GF-D8 (cell line): ENCODE data around the gene FIBP.

ENCODE experiments used
- DNase-seq: peaks from one replicate; lab custom pipeline; 2025; lab: John Stamatoyannopoulos, UW

FIBP gene

DNA sequence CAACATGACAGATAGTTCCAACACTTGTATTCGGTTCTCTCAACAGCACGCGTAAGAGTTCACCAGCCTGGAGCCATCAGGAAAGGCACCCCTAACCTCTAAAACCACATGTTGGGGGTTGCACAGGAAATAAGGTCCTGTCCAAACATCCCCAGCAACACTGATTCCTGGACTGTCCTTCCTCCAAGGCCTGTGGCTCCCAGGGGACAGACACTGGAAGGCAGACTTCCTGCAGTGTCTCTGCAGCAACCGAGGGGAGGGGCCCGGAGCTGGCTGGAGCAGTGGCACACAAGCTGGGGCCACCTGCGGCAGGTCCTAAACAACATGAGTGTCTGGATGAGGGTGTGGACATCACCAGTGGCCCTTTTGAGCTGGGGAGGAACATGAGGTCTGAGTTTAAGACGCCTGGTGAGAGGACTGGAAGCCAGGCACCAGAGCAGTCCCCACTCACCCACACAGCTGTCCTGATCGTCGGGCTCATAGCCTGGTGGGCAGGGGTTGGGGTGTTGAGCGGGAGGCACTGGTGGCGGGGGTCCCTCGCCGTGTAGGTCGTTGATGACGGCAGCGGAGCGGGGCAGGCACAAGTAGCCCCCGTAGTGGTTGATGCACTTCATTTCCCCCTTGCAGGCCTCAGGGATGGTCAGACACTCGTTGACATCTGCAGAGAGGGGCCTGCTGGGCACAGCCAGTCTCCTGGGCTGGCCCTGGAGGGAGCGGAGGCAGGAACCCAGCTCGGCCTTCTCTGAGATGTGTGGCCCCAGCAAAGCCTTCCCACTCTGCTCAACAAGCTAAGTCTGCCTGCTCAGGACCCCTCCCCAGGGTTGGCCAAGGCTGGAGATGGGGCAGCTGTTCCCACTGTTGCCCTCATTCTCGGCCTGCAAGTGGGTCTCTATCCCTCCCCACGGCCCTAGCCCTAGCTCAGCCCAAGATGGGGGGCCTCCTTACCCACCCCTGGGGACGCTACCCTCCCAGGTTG lies 17.3 kb downstream of the FIBP start:
- DNase-seq = peak; percentile 60

DNA sequence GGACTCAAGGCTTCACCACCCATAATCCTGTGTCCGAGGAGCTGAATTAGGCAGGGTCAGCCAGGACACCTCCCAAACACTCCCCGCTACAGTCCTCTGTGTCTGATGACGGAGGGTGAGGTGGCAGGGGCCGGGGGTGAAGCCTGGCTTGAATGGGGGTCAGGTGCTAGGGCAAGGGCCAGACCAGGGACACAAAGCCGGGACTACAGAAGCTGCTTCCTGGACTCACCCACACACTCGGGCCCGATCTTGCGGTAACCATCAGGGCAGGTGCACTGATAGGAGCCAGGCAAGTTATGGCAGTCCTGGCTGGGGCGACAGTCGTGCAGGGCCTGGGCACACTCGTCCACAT lies 18.0 kb downstream of the FIBP start:
- no peak for DNase-seq

DNA sequence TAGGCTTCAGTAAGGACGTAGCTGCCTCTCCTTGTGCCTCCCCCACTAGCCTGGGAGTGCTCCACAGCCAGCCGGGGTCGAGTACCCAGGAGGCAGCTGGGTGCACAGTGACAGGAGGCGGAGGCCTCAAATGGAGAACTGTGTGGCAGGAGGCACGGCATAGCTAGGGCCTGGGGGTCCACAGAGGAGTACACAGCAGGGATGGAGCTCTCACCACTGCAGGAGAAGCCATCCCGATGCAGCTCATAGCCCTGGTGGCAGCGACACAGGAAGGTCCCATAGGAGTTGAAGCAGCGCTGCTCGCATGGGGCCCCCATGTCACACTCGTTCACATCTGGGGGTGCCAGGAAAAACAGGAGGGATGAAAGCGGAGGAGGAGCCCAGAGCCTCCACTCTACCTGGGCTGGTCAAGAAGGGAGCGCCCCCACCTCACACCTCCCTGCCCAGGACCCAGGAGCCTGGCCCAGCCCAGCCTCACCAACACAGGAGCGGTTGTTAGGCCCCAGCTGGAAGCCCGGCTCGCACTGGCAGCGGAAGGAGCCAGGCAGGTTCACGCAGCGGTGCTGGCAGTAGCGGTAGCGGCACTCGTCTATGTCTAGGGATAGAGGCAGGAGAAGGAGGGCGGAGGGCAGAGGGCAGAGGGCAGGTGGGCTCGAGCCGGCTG lies 18.5 kb downstream of the FIBP start:
- no peak for DNase-seq

DNA sequence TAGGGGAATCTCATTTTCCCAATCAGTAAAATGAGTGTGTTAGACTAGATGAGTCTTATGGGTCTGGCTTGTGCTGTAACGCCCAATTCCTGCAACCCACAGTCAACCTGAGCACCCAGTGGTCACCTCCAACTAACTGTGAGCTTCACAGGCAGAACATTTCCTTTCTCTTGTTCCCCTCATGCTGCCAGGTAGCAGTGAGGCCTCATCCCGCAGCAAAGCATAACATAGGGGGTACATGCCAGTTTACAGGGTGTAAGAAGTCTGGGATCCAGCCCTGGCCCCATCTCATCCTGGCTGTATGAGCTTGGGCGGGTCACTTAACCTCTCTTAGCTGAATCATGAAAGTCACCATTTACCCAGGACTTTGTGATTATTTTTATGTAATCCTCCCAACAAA lies 19.4 kb downstream of the FIBP start:
- no peak for DNase-seq

DNA sequence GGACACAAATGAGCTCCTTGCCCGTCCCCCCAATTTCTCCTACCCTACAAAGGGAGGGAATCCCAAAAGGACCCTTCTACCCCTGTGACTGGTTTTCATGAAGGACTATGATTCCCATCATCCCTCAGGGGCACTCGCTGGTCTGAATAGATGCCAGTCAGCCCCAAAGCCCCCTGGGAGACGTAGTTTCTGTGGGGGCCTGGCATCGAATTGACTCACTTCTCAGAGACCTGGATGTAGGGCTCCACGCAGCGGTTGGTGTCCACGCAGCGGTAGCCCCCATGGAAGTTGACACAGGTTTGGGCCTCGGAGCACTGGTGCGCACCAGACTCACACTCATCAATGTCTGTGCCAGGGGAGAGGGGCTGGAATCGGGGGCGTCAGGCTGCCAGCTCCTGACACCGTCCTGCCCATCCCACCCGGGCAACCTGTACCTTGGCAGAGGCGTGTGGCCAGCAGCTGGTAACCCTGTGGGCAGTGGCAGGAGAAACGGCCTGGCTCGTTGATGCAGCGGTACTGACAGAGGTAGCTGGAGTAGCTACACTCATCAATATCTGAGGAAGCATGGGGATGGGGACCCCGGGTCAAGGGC lies 20.1 kb downstream of the FIBP start:
- DNase-seq = no peak

- no peak for DNase-seq
These were observed 20.8 kb downstream of the FIBP start for GRCh38 chr11:65867284-65868071.

DNA sequence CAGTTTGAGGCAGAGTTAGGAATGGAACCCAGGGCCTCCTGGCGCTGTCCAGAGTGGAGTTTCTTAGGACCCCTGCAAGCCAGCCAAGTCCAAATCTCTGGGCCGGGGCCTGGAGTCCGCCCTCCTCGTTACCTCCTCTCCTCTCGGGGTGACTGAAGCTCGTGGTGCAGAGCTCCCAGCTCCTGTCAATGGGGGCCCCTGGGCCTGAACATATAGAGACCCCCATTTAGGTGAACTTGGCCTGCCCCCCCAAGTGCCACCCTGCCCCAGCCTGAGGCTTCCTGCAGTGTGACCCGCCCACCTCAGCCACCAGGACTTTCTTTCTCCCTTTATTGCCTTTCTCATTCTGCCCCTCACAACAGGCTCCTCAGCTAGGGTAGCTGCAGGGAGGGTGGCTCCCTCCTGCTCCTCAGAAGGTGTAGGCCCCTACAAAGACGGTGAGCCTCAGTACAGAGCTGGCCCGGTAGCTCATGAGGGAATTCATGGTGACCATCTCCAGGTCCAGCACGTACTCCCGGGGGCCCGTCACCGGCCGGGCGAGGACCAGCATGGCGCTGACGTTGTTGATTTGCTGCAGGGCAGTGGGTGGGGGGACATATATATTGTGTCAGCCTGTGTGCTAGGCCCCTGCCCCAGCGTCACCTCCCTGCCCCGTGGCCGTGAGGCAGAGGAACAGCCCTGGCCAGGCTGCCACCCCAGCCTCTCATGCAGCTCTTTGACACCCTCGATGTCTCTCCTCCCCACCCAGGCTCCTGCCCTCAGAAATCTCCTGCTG lies 21.6 kb downstream of the FIBP start:
- DNase-seq = no peak

GRCh38 chr11:65865550-65866172 lies 22.6 kb downstream of the FIBP start:
- DNase-seq = no peak

DNA sequence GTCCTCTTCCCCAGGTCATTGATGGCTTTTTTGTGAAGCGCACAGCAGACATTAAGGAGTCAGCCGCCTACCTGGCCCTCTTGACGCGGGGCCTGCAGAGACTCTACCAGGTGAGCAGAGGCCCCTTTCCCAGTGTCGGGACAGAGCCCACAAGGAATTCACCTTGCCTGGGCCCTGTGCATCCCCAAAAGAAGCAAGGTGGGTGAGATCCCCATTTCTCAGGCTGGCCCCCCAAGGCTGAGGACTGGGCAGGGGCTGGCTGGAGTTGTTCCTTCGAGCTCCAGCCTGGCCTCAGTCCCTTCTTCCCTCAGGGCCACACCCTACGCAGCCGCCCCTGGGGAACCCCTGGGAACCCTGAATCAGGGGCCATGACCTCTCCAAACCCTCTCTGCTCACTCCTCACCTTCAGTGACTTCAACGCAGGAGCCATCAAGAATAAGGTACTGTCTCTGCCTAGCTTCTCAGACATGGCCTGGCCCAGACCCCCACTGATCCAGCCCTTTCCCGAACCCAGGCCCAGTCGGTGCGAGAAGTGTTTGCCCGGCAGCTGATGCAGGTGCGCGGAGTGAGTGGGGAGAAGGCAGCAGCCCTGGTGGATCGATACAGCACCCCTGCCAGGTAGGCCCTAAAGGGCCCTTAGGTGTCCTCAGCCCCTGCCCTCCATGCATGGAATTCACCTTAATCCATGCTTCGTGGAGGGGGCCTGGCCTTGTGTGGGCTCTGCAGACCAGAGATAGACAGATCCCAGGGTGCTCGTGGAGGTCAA lies 23.4 kb downstream of the FIBP start:
- no peak for DNase-seq

- no peak for DNase-seq
These were observed 24.2 kb downstream of the FIBP start for GRCh38 chr11:65863889-65864705.

GRCh38 chr11:65862941-65863888 lies 25.1 kb downstream of the FIBP start:
- DNase-seq = no peak

GRCh38 chr11:65862191-65862735 lies 26.0 kb downstream of the FIBP start:
- DNase-seq = no peak

DNA sequence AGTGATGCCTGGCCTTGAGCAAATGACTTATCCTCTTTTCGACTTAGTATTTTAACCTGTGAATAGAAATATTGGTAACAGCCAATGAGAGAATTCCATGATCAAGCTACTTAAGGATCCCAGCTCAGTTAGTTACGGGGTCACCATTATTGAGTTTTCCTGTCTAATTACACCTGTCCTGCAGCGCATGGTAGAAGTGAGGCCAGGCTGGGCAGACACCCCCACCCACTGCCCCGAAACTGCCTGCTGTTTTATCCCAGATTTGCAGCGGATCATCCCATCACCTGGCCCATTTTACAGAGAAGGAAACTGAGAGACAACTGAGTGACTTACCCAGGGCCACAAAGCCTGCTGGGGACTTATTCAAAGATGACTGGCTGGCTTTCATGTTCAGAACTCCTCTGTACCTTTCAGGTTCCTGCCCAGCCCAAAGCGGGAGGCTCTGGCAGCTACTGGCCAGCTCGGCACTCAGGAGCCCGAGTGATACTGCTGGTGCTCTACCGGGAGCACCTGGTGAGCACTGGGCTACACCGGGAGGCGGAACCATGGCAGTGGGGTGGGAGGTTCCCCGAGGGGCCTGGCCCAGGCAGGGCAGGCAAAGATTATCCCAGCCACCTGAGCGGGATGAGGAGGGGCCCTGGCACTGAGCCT lies 26.6 kb downstream of the FIBP start:
- DNase-seq = no peak

GRCh38 chr11:65861165-65861505 lies 27.1 kb downstream of the FIBP start:
- DNase-seq = no peak

DNA sequence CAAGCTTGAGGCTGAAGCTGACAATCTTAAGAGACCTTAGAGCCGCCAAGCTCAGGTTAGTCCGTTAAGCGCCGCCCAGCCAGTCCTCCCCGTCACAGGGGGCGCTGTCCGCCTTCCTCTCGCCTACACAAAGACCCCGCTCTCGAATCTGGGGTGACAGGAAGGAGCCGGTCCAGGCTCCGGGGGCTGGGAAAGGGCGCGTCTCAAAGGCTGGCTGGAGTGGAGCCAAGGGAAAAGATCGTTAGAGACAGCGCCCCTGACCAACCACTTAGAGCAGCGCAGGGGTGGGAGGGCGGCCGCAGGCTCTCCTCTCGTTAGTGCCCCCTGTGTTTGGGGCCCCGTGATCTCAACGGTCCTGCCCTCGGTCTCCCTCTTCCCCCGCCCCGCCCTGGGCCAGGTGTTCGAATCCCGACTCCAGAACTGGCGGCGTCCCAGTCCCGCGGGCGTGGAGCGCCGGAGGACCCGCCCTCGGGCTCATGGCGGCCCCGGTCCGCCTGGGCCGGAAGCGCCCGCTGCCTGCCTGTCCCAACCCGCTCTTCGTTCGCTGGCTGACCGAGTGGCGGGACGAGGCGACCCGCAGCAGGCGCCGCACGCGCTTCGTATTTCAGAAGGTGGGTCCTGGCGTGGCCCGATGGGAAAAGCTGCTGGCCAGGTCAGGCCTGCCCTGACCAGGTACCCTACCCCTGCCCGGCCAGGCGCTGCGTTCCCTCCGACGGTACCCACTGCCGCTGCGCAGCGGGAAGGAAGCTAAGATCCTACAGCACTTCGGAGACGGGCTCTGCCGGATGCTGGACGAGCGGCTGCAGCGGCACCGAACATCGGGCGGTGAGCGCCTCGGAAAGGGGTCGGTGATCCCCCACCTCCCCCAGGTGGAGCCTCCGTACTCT lies 27.8 kb downstream of the FIBP start, which contains the start of gene MUS81:
MUS81 (plus strand) TSS at position 156 of the 887 bp plus-strand sequence; CDS start at position 477, 321 bp downstream.
- peak; percentile 93 for DNase-seq

DNA sequence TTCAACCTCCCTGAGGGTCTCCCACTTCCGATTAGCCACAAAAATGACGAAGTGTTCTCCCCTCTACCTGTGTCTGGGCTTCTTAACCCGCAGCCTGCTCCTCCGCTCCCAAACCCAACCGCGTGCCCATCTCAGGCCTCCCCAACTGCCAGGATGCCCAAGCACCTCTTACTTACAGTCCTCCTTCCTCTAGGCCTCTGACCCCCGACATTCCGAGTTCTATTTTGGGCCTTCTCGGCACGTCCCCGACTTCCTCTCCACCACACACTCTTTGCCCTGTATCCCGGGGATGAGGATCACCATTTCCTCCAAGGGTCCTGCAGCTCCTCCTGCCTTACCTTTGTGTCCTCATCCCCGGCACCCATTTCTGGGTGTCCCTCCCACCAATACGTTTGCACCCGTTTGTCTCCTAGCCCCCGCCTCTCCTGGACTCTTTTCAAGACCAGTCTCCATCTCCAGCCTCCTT lies 28.4 kb downstream of the FIBP start:
- DNase-seq = no peak
